Osteoblast (primary cell): Measurements from ENCODE around the gene SLC39A13. TPM values are rescaled to one million over a fixed set of nuclear protein-coding genes. Genes with fewer than 3 reads are reported as not detected.

Experiments
- DNase-seq: peaks from one replicate; pipeline ENCODE4 v3.0.0; 2011; ENCODE audit warnings: low spot score, mixed read lengths; ENCODE audit not compliant: insufficient read length; ENCODE audit errors: missing footprints
- H2AFZ ChIP-seq: 2 replicates; pipeline ENCODE4 v1.6.0; 2011; ENCODE audit warnings: mild to moderate bottlenecking, low read length
- H3K27ac ChIP-seq: 2 replicates; pipeline ENCODE4 v1.5.1; 2011; ENCODE audit warnings: mild to moderate bottlenecking, low read depth, low read length, moderate library complexity
- H3K27me3 ChIP-seq: 2 replicates; pipeline ENCODE4 v1.6.0; 2012; ENCODE audit warnings: mild to moderate bottlenecking, control low read depth, inconsistent platforms, low read length, moderate library complexity; ENCODE audit not compliant: insufficient read depth
- H3K36me3 ChIP-seq: 2 replicates; pipeline ENCODE4 v1.5.1; 2011; ENCODE audit warnings: mild to moderate bottlenecking, low read length, control low read depth, moderate library complexity; ENCODE audit not compliant: insufficient read depth
- H3K4me1 ChIP-seq: 2 replicates; pipeline ENCODE4 v1.5.1; 2011; ENCODE audit warnings: mild to moderate bottlenecking, low read length, control low read depth, moderate library complexity; ENCODE audit not compliant: insufficient read depth
- H3K4me2 ChIP-seq: 2 replicates; pipeline ENCODE4 v1.6.0; 2011; ENCODE audit warnings: mild to moderate bottlenecking, low read length; ENCODE audit not compliant: insufficient read depth
- H3K4me3 ChIP-seq: fragments of 200-600 bp; sonication (generic); 3 replicates; pipeline ENCODE4 v1.5.1; 2012; ENCODE audit warnings: mild to moderate bottlenecking, low read length, inconsistent platforms; ENCODE audit not compliant: insufficient read depth
- H3K79me2 ChIP-seq: 2 replicates; pipeline ENCODE4 v1.6.0; 2012; ENCODE audit warnings: mild to moderate bottlenecking, low read length, control low read depth, inconsistent platforms; ENCODE audit not compliant: insufficient read depth
- H3K9me3 ChIP-seq: 2 replicates; pipeline ENCODE4 v1.5.1; 2011; ENCODE audit warnings: low read depth, low read length, control low read depth
- H4K20me1 ChIP-seq: 2 replicates; pipeline ENCODE4 v1.6.0; 2012; ENCODE audit warnings: mild to moderate bottlenecking, low read length, control low read depth; ENCODE audit not compliant: insufficient read depth
- CTCF ChIP-seq: IDR thresholded peaks from 2 replicates; pipeline ENCODE4 v1.5.1; 2011; ENCODE audit warnings: mild to moderate bottlenecking, low read depth, low read length, moderate library complexity; ENCODE audit errors: extremely low read depth
- total RNA-seq: library from RNA; depleted of rRNA; stranded (reverse); fragments of >200 nt; gene quantifications from 2 replicates; pipeline ENCODE4 v1.2.3, GENCODE V29; 2012

Gene SLC39A13
- 52.5 and 78.9 TPM in 2 replicates for total RNA-seq

- peaks cover 33% of the 10 kb centered on the region for H3K4me1 ChIP-seq
- peak; percentile 100 for DNase-seq
- H3K4me3 ChIP-seq: peak within 1 kb of the TSS; percentile 99
- H3K27ac ChIP-seq: peak within 1 kb of the TSS; percentile 98
- H3K36me3 ChIP-seq: peaks cover 16% of the 10 kb centered on the region
- peak within 1 kb of the TSS; percentile 100 for H3K4me2 ChIP-seq
- H3K79me2 ChIP-seq: peaks cover 37% of the 10 kb centered on the region
- H2AFZ ChIP-seq: peak within 1 kb of the TSS; percentile 83
- TF ChIP-seq CTCF: peak; percentile 81
- H4K20me1 ChIP-seq: peaks cover 24% of the 10 kb centered on the region
- H3K9me3 ChIP-seq: no peaks in the 10 kb centered on the region
- no peaks in the 10 kb centered on the region for H3K27me3 ChIP-seq
These were observed at the start of gene SLC39A13 for GRCh38 chr11:47407746-47408590. Gene SLC39A13, plus strand, starts transcription at chr11:47408590. Its CDS starts 1,505 bp downstream, at chr11:47410095.

DNA sequence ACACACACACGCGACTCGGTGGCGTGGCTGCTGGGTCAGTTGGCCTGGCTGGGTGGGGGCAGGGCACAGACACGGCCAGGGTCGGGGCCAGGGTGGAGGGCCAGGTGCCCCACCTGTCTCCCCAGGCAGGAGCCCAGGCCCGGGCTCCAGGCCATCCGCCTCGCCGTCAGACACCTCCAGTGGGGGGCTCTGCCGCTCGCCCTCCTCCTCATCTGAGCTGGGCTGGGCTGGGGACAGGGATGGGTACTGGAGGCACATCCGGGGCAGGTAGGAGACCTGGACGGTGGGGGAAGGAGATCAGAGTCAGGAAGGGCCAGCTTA is 49.7 kb upstream of the SLC39A13 start:
- no peak overlapping the region for H2AFZ ChIP-seq
- H3K4me2 ChIP-seq: no peak overlapping the region
- H3K4me3 ChIP-seq: no peak overlapping the region
- no peak for TF ChIP-seq CTCF
- no peaks in the 10 kb centered on the region for H3K79me2 ChIP-seq
- no peaks in the 10 kb centered on the region for H3K4me1 ChIP-seq
- H3K9me3 ChIP-seq: no peaks in the 10 kb centered on the region
- H3K27ac ChIP-seq: no peak overlapping the region
- no peaks in the 10 kb centered on the region for H3K27me3 ChIP-seq
- H4K20me1 ChIP-seq: no peaks in the 10 kb centered on the region
- no peaks in the 10 kb centered on the region for H3K36me3 ChIP-seq
- no peak for DNase-seq

- no peak overlapping the region for H3K27ac ChIP-seq
- H3K4me2 ChIP-seq: no peak overlapping the region
- no peaks in the 10 kb centered on the region for H3K4me1 ChIP-seq
- H3K27me3 ChIP-seq: no peaks in the 10 kb centered on the region
- TF ChIP-seq CTCF: no peak
- H3K9me3 ChIP-seq: no peaks in the 10 kb centered on the region
- no peak overlapping the region for H3K4me3 ChIP-seq
- H2AFZ ChIP-seq: no peak overlapping the region
- no peaks in the 10 kb centered on the region for H3K36me3 ChIP-seq
- peak; percentile 52 for DNase-seq
- H3K79me2 ChIP-seq: no peaks in the 10 kb centered on the region
- no peaks in the 10 kb centered on the region for H4K20me1 ChIP-seq
These were observed 49.2 kb upstream of the SLC39A13 start for GRCh38 chr11:47359162-47359561.

- peak; percentile 34 for DNase-seq
- no peak overlapping the region for H3K4me3 ChIP-seq
- no peak overlapping the region for H2AFZ ChIP-seq
- no peak overlapping the region for H3K27ac ChIP-seq
- H3K9me3 ChIP-seq: no peaks in the 10 kb centered on the region
- no peaks in the 10 kb centered on the region for H3K79me2 ChIP-seq
- H3K36me3 ChIP-seq: no peaks in the 10 kb centered on the region
- H3K4me1 ChIP-seq: no peaks in the 10 kb centered on the region
- H3K27me3 ChIP-seq: no peaks in the 10 kb centered on the region
- no peaks in the 10 kb centered on the region for H4K20me1 ChIP-seq
- no peak for TF ChIP-seq CTCF
- H3K4me2 ChIP-seq: no peak overlapping the region
These were observed 48.8 kb upstream of the SLC39A13 start for GRCh38 chr11:47359586-47359985.
